ENCODE data around the gene CHRDL2.

DNA sequence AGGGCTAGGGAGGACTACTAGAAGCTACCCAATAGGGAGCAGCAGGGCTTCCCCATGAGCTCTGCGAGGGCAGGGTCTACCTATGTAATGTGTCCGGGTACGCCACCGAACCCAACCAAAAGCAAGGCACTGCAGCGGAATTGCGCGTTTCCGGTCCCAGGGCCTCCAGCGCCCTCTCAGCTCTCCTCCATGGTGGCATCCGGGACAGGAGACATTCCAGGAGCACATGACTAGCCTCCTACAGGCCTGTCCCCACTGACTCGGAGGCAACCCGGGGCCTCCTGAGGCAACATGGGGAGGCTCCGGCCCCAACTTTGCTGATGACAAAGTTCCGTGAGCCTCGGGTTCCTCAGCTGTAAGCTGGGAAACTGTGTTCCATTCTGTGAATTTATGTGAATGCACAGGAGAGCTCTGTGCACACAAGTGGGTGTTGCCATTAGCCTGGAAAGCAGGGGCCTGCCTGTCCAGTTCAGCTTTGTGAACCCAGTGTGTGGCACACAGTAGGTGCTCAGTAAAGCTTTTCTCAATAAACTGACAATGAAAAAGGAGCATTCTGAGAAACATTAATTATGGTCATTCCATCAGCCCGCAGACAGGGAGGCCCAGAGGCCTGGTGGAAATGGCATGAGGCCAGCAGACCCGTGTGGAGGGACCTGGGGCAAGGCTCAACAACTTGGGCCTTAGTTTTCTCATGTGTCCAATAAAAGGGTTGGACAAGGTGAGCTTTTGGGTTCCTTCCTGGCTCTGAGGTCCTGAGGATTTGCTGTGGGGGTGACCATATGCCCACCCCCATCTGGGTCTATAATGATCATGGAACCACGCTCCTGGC lies 50.3 kb downstream of the CHRDL2 start:
- no peak for TF ChIP-seq CTCF (IDR thresholded peaks at IDR 0.05)
- TF ChIP-seq POLR2A (IDR thresholded peaks at IDR 0.05): no peak
